HG03280 (cell line): ENCODE data around the gene SOCS2.

Experiments
- ATAC-seq: cut with Tn5 transposase; IDR thresholded peaks from one replicate; pipeline ENCODE4 v1.9.1; 2021; ENCODE audit warnings: mild to moderate bottlenecking, moderate library complexity; ENCODE audit not compliant: unreplicated experiment

The SOCS2 gene

GRCh38 chr12:93626160-93626559 lies 53.7 kb downstream of the SOCS2 start:
- ATAC-seq, result no peak
